Uterus (tissue), 4 donors: ENCODE results near the gene ALG14. TPM values are rescaled to one million over a fixed set of nuclear protein-coding genes. Genes with fewer than 3 reads are reported as not detected.
A peak's percentile ranks its signal among the peaks of the same experiment; 100 is the strongest.

Experiments
- DNase-seq, 2 donors: peaks; one replicate each; pipeline ENCODE4 v3.0.0-alpha.2; 2019 to 2020
- H3K27ac ChIP-seq, 2 donors: fragments of 200-600 bp; sonication (generic); 1 replicate in 1 of 2; 2 replicates in 1 of 2; pipeline ENCODE4 v1.5.1; 2016 to 2018
- H3K27me3 ChIP-seq, 2 donors: fragments of 200-600 bp; sonication (generic); one replicate each; pipeline ENCODE4 v1.5.1; 2018 to 2019; ENCODE audit warnings: control low read depth in 1 of 2
- H3K36me3 ChIP-seq, 2 donors: fragments of 200-600 bp; sonication (generic); one replicate each; pipeline ENCODE4 v1.5.1; 2019; ENCODE audit warnings: control low read depth in 1 of 2
- H3K4me1 ChIP-seq, 2 donors: fragments of 200-600 bp; sonication (generic); one replicate each; pipeline ENCODE4 v1.5.1; 2018 to 2019; ENCODE audit warnings: control low read depth in 1 of 2
- H3K4me3 ChIP-seq, 2 donors: fragments of 200-600 bp; sonication (generic); 1 replicate in 1 of 2; 2 replicates in 1 of 2; pipeline ENCODE4 v1.5.1; 2018 to 2019; ENCODE audit warnings: mild to moderate bottlenecking in 1 of 2
- H3K9me3 ChIP-seq, 2 donors: fragments of 200-600 bp; sonication (generic); one replicate each; pipeline ENCODE4 v1.5.1; 2019; ENCODE audit warnings: control low read depth in 1 of 2
- POLR2A ChIP-seq, 2 donors: fragments of 450-650 bp; IDR thresholded peaks; one replicate each; pipeline ENCODE4 v1.6.1; 2016; ENCODE audit warnings: antibody characterized with exemption in 2 of 2, mild to moderate bottlenecking in 1 of 2, moderate library complexity in 1 of 2
- intact Hi-C: fragments of 100-400 bp; cut with DNase I; formaldehyde crosslinking; loops from one replicate; pipeline ENCODE4 v1.15.1; 2023; ENCODE audit warnings: low total_unique reads
- total RNA-seq, 4 donors: library from RNA; depleted of rRNA in 3 of 4; stranded (reverse); fragments of >200 nt in 3 of 4; gene quantifications; one replicate each; pipeline versions ENCODE4 v1.1.0 to v1.2.4, GENCODE V29; 2014 to 2023
- TF ChIP-seq, protein P1 (sequence below), 4 experiments: fragments of 200-600 bp in 2 of 4; fragments of 450-650 bp in 2 of 4; sonication (generic) in 2 of 4; IDR thresholded peaks; one replicate each; pipeline ENCODE4 v1.5.1; 2016 to 2019; ENCODE audit warnings: antibody characterized with exemption in 4 of 4, mild to moderate bottlenecking in 2 of 4, moderate library complexity in 1 of 4
- donor health status: DM: yes; HTN: yes; CAD: no.

ALG14 gene
- total RNA-seq, 4 donors from 2014 or later: 0.51 to 6.7 (median 1.6) TPM

DNA sequence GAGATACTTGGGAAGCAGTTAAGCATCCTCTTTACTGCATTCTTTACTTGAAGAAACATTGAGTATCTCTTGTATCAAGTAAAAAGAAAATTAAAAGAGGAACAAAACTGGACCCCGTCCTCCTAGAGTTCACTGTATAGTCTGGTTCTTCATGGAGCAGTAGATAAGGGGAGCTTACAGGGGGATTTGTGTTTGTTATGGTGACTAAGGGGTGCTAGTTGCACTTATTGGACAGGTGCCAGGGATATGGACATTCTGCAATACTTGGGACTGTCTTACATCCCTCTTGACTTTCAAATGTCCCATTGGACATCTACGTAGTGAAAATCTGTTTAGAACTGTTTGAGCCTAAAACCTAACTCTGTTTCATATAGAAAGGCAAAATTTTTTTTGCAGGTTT lies 67.2 kb downstream of the ALG14 start:
- Histone ChIP-seq H3K36me3 (no peaks in the 10 kb centered on the region), H3K4me1 (peaks cover 0 to 6% of the 10 kb centered on the region in 2 donors), H3K4me3 (no peak overlapping the region), H3K27ac (no peak overlapping the region), H3K9me3 (no peaks in the 10 kb centered on the region), H3K27me3 (no peaks in the 10 kb centered on the region)
- TF ChIP-seq, protein P1, sequence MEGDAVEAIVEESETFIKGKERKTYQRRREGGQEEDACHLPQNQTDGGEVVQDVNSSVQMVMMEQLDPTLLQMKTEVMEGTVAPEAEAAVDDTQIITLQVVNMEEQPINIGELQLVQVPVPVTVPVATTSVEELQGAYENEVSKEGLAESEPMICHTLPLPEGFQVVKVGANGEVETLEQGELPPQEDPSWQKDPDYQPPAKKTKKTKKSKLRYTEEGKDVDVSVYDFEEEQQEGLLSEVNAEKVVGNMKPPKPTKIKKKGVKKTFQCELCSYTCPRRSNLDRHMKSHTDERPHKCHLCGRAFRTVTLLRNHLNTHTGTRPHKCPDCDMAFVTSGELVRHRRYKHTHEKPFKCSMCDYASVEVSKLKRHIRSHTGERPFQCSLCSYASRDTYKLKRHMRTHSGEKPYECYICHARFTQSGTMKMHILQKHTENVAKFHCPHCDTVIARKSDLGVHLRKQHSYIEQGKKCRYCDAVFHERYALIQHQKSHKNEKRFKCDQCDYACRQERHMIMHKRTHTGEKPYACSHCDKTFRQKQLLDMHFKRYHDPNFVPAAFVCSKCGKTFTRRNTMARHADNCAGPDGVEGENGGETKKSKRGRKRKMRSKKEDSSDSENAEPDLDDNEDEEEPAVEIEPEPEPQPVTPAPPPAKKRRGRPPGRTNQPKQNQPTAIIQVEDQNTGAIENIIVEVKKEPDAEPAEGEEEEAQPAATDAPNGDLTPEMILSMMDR (IDR thresholded peaks at IDR 0.05): no peak
- no peak for TF ChIP-seq POLR2A (IDR thresholded peaks at IDR 0.05)
- intact Hi-C loops: no loop called here
- no peak for DNase-seq

DNA sequence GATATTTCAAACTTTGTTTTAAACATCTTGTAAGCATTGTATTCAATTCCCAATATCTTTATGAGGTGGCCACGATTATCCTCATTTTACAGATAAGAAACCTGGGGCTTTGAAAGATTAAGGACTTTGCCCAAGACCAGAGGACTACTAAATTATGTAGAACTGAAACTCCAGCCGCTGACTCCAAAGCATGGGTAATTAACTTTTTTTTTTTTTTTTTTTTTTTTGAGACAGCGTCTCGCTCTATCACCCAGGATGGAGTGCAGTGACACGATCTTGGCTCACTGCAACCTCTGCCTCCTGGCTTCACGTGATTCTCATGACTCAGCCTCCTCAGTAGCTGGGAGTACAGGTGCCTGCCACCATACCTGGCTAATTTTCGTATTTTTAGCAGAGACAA lies 68.7 kb downstream of the ALG14 start:
- TF ChIP-seq, protein P1 (IDR thresholded peaks at IDR 0.05): no peak
- TF ChIP-seq POLR2A (IDR thresholded peaks at IDR 0.05): no peak
- H3K4me3 ChIP-seq: no peak overlapping the region
- intact Hi-C loops: no loop called here
- H3K4me1 ChIP-seq: peaks cover 0 to 6% of the 10 kb centered on the region in 2 donors
- no peak for DNase-seq
- H3K27me3 ChIP-seq: no peaks in the 10 kb centered on the region
- H3K9me3 ChIP-seq: no peaks in the 10 kb centered on the region
- H3K27ac ChIP-seq: peak overlapping the region; percentile 78 to 93
- no peaks in the 10 kb centered on the region for H3K36me3 ChIP-seq

DNA sequence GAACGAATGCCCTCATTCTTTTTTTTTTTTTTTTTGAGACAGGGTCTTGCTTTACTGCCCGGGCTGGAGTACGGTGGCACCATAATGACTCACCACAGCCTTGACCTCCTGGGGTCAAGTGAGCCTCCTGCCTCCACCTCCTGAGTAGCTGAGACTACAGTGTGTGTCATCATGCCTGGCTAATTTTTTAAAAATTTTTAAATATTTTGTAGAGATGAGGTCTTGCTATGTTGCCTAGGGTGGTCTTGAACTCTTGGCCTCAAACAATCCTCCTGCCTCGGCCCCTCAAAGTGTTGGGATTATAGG lies 69.4 kb downstream of the ALG14 start:
- no peak overlapping the region for H3K4me3 ChIP-seq
- peaks cover 0 to 6% of the 10 kb centered on the region in 2 donors for H3K4me1 ChIP-seq
- peak overlapping the region; percentile 78 to 93 for H3K27ac ChIP-seq
- H3K27me3 ChIP-seq: no peaks in the 10 kb centered on the region
- no peaks in the 10 kb centered on the region for H3K36me3 ChIP-seq
- TF ChIP-seq, protein P1 (IDR thresholded peaks at IDR 0.05): no peak
- no peak for TF ChIP-seq POLR2A (IDR thresholded peaks at IDR 0.05)
- no peaks in the 10 kb centered on the region for H3K9me3 ChIP-seq
- intact Hi-C loops: no loop called here
- no peak for DNase-seq

DNA sequence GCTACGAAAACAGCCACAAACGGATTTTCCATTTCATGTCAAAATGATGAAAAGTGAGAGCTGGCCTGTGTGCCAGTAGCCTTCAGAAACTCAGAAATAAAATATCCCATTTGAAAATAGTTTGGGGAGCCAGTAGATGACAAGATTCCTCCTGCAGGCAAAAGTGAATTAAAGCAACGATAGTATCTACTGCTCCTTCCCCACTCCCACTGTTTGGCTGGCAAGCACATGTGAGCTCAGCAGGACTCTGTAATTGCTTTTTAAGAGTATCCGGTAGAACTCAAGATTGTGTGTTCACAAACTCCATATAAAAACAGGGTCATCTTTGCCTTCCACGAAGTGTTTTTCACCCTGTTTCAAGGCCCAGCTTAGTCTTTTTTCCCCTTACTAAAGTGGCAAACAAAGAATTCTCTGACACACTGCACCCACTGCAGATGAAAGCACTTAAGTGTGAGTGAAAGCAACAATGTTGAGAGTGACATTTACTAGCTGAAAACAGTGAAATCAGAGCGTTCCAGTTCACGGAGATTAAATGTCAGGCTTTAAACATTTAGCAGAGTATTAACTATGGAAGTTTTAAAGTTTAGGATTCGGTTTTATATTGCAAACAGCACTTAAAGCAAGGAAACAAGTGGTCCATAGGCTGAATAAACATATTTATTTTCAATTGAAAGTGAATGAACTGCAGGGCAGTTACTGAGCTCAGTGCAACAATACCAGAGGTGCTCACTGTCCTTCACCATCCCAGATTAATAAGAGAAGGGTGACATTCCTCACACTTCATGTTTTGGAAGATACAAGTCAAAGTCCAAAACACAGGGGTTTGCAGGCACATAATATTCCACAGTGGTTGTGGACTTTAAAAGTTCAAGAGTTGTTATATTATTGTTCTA lies 70.0 kb downstream of the ALG14 start:
- intact Hi-C loops: no loop called here
- no peaks in the 10 kb centered on the region for H3K9me3 ChIP-seq
- H3K36me3 ChIP-seq: no peaks in the 10 kb centered on the region
- H3K4me3 ChIP-seq: peak overlapping the region in 1 of 2 donors; percentile 4
- DNase-seq: peak; percentile 67 to 87
- peak overlapping the region; percentile 78 to 93 for H3K27ac ChIP-seq
- H3K27me3 ChIP-seq: no peaks in the 10 kb centered on the region
- peaks cover 0 to 6% of the 10 kb centered on the region in 2 donors for H3K4me1 ChIP-seq
- TF ChIP-seq POLR2A (IDR thresholded peaks at IDR 0.05): no peak
- TF ChIP-seq, protein P1 (IDR thresholded peaks at IDR 0.05): peak in 2 of 4 experiments; percentile 2 to 14

DNA sequence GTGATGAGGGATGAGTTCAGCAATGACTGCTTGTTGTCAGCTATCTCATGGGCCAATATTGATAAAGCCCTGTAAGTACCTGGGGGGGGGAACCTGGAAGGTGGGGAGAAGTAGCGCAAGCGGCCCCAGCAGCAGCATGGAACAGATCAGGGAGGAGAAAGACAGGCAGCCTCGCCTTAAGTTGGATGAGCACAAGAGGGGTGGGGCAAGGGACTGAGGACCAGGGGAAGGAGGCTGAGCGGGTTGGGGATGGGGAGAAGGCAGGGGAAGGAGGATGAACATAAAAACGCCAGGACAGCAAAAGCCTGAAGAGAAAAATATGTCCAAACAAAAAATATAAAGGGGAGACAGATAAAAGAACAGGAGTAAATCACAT lies 70.6 kb downstream of the ALG14 start:
- intact Hi-C loops: no loop called here
- H3K27ac ChIP-seq: peak overlapping the region; percentile 78 to 93
- H3K9me3 ChIP-seq: no peaks in the 10 kb centered on the region
- peak; percentile 73 to 87 for DNase-seq
- H3K27me3 ChIP-seq: no peaks in the 10 kb centered on the region
- no peaks in the 10 kb centered on the region for H3K36me3 ChIP-seq
- H3K4me1 ChIP-seq: peaks cover 0 to 6% of the 10 kb centered on the region in 2 donors
- peak overlapping the region in 1 of 2 donors; percentile 4 for H3K4me3 ChIP-seq
- no peak for TF ChIP-seq POLR2A (IDR thresholded peaks at IDR 0.05)
- TF ChIP-seq, protein P1 (IDR thresholded peaks at IDR 0.05): no peak
